Hematopoietic multipotent progenitor cell treated with erythropoietin and hydrocortisone succinate and interleukin-3 and kit ligand, for 8 days (in vitro differentiated cells): ENCODE measurements around the gene SCAF4.
A peak's percentile ranks its signal among the peaks of the same experiment; 100 is the strongest.

Source experiments
- DNase-seq: peaks from one replicate; pipeline ENCODE4 v3.0.0-alpha.2; 2015

SCAF4 gene

GRCh38 chr21:31735511-31735992 lies 3.6 kb upstream of the SCAF4 start:
- peak; percentile 74 for DNase-seq

- peak; percentile 64 for DNase-seq
Observed at GRCh38 chr21:31733551-31734149, 1.7 kb upstream of the SCAF4 start.

GRCh38 chr21:31732597-31733550 lies 956 bp upstream of the SCAF4 start:
- DNase-seq: peak; percentile 77

DNA sequence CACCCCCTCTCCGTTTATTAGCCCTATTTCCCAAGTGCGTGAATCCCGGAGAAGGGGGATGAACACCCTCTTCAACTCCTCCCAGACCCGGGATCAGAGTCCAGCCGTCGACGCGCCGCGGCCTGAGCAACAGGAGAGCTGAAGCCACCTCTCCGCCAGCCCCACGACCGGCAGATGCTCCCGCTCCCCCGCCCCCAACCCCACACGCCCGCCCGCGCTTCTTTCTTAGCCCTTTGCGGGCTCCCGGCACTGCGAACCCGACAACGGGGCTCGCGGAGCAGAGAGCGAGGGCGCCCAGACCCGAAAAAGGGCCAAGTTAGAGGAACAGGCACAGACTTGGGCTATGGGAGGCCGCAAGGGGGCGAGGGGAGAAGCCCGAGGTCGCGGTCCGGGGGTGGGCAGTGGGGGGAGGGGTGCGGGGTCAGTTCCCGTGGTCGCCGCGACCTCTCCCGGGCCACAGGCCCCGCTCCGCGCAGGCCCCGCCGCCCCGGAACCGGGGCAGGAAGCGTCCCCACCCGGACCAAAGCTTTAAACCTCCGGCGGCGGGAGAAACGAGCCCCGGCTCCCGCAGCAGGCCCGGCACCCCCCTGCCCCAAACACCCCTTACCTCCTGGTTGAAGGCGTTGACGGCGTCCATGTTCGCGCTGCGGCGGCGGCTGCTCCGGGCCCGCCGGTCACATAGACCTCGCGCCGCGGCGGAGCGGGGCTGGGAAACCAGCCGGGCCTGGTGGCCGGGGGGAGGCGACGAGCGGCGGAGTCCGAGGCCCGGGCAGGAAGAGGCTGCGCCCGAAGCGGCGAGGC lies 662 bp downstream of the SCAF4 start:
- peak; percentile 19 for DNase-seq

- peak; percentile 36 for DNase-seq
Observed at GRCh38 chr21:31730712-31731055, 1.2 kb downstream of the SCAF4 start.

- no peak for DNase-seq
Observed at GRCh38 chr21:31729622-31730343, 2.1 kb downstream of the SCAF4 start.

GRCh38 chr21:31728952-31729351 lies 3.0 kb downstream of the SCAF4 start:
- DNase-seq: no peak

DNA sequence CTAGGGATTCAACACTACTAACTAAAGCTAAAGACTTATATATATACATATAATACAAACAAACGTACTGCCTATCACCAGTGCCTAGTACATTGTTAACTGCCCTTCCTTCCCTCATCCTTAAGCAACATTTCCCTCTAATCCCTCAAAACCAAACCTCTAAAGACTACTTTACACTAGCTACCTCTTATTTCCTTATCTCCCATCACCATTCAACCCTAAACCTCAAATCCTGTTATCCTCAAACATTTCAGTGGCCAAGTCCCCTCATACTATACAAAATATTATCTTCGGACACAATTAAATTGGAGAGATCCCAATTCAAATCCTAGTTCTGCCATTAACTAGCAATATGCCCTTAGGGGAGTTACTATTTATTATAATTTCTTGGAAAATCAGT lies 3.7 kb downstream of the SCAF4 start:
- no peak for DNase-seq

- no peak for DNase-seq
Observed at GRCh38 chr21:31727181-31727580, 4.7 kb downstream of the SCAF4 start.

DNA sequence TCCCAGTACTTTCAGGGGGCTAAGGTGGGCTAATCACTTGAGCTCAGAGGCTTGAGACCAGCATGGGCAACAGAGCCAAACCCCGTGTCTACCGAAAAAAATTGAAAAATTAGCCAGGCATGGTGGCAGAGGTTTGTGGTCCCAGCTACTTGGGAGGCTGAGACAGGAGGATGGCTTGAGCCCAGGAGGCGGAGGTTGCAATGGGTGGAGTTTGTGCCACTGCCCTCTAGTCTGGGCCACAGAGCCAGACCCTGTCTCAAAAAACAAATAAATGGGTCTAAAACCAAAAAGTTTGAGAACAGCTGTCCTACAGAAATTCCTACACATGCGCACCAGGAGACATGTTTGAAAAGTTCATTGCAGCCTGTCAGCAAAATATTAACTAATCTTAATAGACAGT lies 5.5 kb downstream of the SCAF4 start:
- no peak for DNase-seq

DNA sequence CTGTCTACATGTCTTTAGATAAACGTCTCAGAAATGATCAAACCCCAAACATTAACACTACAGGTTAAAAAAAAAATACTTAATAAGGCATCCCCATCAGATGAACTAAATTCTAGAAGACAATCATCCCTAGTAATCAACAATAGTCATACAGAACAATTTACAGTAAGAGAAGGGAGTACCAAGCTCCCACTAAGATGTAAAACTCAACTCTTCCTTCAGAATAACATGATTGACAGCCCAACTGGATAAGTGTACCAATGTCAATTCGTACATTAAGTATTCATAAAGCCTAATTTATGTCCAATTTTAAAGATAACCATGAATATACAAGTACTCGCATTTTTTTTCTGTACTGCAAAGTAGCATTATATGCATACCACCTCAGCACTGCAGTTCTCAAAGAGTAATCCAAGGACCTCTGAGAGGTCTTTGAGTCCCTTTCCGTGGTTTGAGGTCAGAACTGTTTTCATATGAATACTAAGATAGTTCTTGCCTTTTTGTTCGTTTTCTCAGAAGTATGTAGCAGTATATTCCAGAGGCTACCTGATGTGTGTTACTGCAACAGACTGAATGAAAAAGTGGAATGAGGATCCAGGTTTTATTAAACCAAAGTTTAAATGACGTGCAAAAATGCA lies 6.6 kb downstream of the SCAF4 start:
- no peak for DNase-seq

GRCh38 chr21:31724552-31724951 lies 7.4 kb downstream of the SCAF4 start:
- DNase-seq: no peak

DNA sequence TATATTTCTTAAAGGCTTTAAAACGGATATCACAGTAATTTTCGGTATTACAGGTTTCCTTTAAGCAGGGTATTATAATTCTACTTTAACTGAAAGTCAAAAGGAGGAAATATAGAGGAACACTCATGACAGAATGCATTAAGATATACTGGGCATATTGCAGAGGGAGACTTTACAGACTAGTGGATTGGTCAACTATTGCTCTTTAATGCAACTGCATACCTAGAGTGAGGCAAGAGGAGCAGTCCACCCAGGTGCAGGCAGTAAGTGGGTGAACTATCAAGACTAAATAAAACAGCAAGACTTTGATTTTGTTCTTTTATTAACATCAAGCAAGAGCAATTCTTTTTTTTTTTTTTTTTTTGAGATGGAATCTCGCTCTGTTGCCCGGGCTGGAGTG lies 10.5 kb downstream of the SCAF4 start:
- DNase-seq: no peak

DNA sequence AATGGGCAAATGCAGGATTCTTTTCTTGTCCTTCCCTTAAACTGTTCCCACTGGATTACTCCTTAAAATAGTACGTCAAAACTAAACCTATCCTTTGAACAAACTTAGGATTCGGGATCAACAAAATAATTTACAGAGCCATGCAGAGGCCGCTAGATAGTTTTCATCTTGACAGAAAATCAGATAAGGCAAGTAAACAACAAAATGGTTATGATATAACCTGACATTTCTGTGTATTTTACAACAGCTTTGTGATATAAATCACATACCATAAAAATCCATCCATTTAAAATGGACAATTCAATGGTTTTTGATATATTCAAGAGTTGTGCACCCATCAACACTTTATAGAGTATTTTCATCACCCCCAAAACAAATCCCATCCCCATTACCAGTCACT lies 11.2 kb downstream of the SCAF4 start:
- DNase-seq: no peak

- DNase-seq: peak; percentile 86
Observed at GRCh38 chr21:31720330-31720729, 11.6 kb downstream of the SCAF4 start.

DNA sequence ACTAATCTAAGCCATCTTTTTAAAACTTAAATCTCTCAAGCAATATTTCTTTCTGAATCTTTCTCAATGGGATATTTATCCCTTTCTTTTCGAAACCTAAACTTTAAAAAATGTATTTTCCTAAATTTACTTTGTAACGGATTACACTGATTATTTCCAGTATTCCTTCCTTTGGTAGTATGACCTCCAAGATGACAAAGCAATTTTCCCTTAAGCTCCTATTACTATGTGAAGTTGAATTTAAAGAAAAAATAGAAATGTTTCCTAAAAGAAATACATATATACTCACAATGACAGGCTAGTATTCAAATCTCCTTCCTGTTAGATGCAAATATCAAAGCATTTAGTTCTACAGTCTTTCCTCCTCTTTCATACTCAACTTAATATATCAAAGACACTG lies 15.8 kb downstream of the SCAF4 start:
- DNase-seq: no peak

- DNase-seq: no peak
Observed at GRCh38 chr21:31714741-31715365, 17.1 kb downstream of the SCAF4 start.

GRCh38 chr21:31713973-31714740 lies 17.8 kb downstream of the SCAF4 start:
- DNase-seq: peak; percentile 55

GRCh38 chr21:31713115-31713514 lies 18.8 kb downstream of the SCAF4 start:
- DNase-seq: no peak

GRCh38 chr21:31711745-31712285 lies 20.1 kb downstream of the SCAF4 start:
- no peak for DNase-seq

DNA sequence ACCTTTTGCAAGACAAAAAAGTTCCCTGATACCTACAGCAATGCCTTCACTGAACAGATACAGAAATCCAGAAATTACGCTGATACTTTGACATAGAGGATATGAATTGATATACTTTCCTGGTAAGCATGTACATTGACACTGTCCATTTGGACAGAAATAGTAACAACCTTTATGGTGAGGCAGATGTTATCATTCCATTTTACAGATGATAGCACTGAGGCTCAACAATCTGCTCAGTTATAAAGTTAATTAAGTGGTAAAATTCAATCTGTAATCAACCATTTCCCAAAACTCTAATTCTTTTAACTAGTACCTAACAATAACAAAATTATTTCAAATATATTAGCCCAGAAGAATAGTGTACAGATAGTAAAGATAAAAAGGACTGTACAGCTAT lies 20.6 kb downstream of the SCAF4 start:
- DNase-seq: no peak
